Body of pancreas (tissue), 4 donors: Measurements from ENCODE around the gene UBN2.
"Not testable (repeated sequence)": the region's sequence is repeated elsewhere in the genome, so short reads cannot be mapped to it uniquely, and the experiment has no call there.

Experiments
- POLR2A ChIP-seq, 3 donors: fragments of 450-650 bp; IDR thresholded peaks; one replicate each; pipeline ENCODE4 v1.6.1; 2016; ENCODE audit warnings: antibody characterized with exemption in 3 of 3, mild to moderate bottlenecking in 2 of 3
- TF ChIP-seq, protein P1 (sequence below), 7 experiments: fragments of 450-650 bp in 4 of 7; fragments of 200-600 bp in 3 of 7; sonication (generic) in 3 of 7; IDR thresholded peaks; one replicate each; pipeline ENCODE4 v1.5.1; 2016 to 2019; ENCODE audit warnings: antibody characterized with exemption in 7 of 7

DNA sequence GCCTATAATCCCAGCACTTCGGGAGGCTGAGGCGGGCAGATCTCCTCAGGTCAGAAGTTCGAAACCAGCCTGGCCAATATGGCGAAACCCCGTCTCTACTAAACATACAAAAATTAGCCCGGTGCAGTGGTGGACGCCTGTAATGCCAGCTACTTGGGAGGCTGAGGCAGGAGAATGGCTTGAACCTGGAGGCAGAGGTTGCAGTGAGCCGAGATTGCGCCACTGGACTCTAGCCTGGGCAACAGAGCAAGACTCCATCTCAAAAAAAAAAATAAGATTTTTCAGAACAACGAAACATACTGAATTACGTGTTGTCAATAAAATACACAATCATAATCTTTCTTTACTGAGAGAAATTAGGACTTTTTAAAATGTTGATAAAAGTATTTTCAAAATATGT is 93.7 kb downstream of the UBN2 start:
- TF ChIP-seq, protein P1, sequence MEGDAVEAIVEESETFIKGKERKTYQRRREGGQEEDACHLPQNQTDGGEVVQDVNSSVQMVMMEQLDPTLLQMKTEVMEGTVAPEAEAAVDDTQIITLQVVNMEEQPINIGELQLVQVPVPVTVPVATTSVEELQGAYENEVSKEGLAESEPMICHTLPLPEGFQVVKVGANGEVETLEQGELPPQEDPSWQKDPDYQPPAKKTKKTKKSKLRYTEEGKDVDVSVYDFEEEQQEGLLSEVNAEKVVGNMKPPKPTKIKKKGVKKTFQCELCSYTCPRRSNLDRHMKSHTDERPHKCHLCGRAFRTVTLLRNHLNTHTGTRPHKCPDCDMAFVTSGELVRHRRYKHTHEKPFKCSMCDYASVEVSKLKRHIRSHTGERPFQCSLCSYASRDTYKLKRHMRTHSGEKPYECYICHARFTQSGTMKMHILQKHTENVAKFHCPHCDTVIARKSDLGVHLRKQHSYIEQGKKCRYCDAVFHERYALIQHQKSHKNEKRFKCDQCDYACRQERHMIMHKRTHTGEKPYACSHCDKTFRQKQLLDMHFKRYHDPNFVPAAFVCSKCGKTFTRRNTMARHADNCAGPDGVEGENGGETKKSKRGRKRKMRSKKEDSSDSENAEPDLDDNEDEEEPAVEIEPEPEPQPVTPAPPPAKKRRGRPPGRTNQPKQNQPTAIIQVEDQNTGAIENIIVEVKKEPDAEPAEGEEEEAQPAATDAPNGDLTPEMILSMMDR (IDR thresholded peaks at IDR 0.05) = not testable (repeated sequence)
- TF ChIP-seq POLR2A (IDR thresholded peaks at IDR 0.05) = not testable (repeated sequence)
